Measurements from ENCODE around the gene MORN5. TPM values are rescaled to one million over a fixed set of nuclear protein-coding genes. Genes with fewer than 3 reads are reported as not detected.
A peak's percentile ranks its signal among the peaks of the same experiment; 100 is the strongest.

Gene MORN5
- total RNA-seq, 1 donor from 2014 or later: 23.1 TPM

DNA sequence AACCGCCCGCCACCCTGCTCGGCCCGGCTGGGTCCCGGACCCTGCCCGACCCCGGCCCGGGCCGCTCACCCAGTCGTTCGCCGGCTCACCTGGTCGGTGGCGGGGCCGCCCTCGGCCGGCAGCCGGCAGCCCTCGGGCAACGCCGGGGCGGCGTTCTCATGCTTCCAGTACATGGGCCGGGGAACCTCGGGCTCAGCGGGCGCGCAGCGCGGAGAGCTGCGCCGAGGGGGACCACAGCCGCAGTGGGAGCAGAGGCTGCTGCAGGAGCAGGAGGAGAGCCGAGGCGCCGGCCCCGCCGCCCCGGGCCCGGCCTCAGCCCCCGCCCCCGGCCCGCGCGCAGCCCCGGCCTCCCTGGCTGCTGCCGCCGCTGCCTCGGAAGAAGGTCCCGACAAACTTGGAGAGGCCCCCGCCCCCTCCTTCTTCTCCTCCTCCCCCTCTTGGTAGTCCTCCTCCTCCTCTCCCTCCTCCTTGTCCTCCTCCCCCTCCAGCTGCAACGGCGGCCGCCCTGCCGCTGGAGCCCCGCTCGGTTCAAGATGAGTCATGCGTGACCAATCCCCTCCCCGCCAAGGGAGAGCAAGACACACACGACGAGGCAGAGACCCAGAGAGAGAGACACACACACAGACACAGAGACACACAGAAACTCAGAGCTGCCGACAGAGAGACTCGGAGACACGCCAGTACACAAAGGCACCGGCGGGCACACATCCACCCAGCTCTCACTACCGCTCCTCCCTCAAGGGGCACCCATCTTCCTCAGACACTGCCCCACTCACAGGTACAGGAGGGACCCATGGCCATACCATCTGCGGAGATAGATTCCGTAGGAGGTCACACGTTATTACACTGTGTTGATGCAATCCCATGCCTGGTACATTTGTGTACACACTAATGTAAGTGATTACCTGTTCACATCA, 69.1 kb downstream of the MORN5 start, which contains the start of gene LHX6:
Gene LHX6 (minus strand): TSS at position 390 of the 917 bp plus-strand sequence. CDS start 217 bp downstream, at position 173.
- DNase-seq (ENCODE audit: low spot score): peak; percentile 33

DNA sequence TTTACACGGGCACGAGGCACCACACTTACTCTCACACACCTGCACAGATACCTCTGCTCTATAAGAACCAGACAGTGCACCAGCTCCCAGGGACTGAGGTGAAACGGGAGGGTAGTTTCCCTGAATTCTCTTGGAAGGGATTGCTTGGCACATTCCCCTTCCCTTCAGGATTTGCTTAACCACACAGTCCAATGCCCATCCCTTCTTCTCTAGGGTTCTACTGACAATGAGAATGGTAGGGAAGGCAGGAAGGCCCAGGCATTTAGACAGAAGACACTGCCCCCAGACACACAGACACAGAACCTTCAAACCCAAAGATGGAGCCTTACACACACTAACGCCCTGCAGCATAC, 69.8 kb downstream of the MORN5 start:
- no peak for DNase-seq (ENCODE audit: low spot score)

DNA sequence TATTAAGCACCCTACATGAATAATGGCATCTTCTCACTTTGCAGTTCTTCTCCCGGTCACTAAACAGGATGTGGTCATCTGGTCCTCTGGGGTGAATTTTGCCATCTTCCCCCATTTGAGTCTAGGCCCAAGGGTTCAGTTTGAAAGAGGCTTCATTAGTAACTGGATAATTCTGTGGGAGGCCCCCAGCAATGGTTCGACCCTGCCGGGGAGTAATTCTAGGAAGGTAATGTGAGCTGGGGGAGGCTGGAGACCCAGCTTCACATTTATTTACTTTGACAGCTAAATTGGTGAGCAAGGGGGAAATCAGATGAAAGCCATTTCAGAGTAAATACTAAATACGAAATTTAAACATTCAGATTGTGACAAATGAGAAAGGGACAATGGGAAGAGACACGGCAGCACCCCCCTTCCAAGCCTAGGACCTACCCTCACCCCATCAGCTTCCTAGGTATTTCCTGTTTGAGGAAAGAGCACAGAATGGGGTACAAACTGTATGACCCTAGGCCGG, 73.1 kb downstream of the MORN5 start:
- no peak for DNase-seq (ENCODE audit: low spot score)

DNA sequence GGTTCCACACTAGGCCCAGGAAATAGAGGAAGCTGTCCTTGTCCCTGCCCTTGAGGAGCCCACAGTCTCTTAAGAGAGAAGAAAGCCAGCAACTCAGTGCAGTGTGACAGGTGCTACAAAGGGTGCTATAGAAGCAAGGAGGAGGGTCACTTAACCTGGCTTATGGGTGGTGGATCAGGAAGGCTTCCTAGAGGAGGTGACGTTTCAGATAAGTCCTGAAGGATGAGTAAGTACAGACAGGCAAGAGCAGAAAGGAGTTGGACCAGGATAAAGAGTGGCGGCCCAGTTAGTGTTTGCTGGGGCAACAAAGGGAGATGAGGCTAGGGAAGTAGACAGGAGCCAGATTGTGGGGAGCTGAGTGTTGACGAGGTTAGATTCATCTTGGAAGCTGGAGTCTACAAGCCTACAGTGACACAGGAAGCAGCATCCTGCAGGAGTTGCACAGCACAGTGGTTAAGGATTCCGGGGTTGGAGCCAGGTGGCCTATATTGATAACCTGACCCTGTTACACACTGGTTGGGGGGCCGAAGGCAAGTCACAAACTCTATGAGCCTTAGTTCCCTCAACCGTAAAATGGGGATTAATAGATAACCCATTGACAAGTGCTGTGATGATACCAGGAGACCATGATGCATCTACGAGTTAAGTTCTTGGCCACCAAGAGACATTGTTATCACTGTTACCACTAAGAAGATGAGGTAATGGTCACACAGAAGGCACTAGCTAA, 74.5 kb downstream of the MORN5 start:
- DNase-seq (ENCODE audit: low spot score): no peak

DNA sequence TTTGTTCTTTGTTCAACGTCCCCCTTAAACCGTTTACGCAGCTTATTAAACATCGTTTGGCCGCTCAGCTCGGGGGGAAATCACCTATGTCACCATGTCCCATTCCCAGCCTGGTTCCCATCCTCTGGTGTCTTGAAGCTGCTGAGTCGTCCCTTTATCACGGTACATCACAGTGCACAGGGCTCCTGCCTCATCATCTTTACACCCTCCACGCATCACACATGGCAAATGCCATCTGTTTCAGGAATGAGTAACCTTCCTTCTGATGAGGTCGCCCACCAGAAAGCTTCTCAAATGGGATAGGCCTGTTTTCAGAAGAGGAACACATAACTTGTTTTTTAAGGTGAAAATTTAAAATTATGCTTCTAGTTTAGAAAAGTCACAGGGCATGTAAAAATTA, 77.0 kb downstream of the MORN5 start:
- DNase-seq (ENCODE audit: low spot score): no peak

DNA sequence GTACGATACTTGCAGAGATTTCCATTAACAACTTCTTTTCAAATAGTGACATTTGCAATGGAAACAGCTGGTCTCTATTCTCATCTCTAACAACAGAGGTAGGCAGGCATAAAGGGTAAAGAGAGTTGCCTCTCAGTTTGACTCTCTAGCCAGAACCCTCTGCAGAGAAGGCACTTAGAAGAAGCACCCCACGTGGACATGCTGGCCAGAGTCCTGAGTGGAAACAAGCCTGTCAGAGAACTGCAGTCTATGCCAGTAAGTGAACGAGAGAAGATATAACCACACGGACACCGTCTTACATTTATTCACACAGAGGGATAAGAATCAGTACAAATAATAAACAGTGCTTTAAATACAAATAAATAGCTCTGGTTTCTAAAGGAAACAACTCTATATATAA, 80.0 kb downstream of the MORN5 start:
- no peak for DNase-seq (ENCODE audit: low spot score)

DNA sequence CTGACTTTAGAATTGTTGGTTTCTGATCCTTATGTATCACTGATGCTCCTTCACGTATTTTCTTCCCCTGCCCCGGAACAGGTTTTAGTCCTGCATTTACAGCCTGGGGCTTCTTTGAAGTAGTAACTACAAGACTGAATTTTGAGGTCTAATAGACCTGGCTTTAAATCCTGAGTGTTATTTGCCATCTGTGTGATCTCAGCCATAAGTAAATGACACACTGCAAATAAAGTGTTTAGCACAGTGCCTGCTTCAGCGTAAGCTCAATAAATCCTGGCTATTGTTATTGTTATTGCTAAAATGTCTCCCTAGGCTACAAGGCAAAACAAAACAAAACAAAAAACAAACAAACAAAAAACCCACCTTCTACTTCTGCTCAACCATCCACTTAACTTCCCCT, 84.6 kb downstream of the MORN5 start:
- no peak for DNase-seq (ENCODE audit: low spot score)

DNA sequence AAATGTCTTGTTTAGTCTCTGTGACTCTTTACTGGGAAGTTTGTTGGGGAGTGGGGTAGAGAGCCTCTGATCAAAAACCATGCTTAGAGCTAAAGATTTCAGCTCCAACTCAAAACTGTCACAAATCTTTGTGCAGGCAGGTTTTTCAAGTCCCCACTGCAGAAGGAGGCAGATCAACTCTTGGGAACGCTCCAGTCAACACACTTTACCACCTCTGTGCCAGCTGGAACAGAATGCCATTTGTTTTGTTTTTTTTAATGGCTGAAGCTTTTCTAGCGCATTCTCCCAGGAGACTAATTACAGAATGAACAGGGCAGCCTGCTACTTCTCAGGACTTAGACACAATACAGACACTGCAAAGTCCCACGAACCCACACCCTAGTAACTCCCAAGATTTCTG, 87.0 kb downstream of the MORN5 start:
- DNase-seq (ENCODE audit: low spot score): no peak

DNA sequence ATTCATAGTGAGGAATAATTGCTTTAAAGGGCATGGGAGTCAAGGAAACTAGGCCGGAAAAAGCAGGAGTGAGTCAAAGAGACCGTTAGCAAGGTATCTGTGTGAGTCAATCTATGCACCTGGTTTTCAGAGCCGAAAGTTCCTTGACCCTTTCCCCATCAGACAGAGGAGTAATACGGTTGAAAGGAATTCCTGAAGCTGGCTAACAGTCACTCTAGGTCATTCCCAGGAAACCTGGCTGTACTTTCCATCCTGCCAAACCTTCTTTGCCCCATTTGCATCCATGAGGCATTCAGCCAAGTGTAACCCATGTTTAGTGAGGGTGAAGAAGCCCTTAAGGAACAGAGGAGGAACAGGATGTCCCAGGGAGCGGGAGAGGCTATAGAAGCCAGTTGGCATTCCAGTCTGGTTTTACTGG, 88.7 kb downstream of the MORN5 start:
- DNase-seq (ENCODE audit: low spot score): no peak

Other genes with a start within 250 kb of the MORN5 start
- 8.9 TPM for gene TTLL11, start 66.6 kb upstream of the MORN5 start, total RNA-seq (ENCODE audit: insufficient read depth, low replicate concordance)
- 11.6 TPM for gene NDUFA8, start 129 bp upstream of the MORN5 start, total RNA-seq (ENCODE audit: insufficient read depth, low replicate concordance)
- gene LHX6, start 69.0 kb downstream of the MORN5 start, total RNA-seq (ENCODE audit: insufficient read depth, low replicate concordance): 0.72 TPM
- gene RBM18, start 104.9 kb downstream of the MORN5 start, total RNA-seq (ENCODE audit: insufficient read depth, low replicate concordance): 28.6 TPM
- 60.2 TPM for gene MRRF, start 105.0 kb downstream of the MORN5 start, total RNA-seq (ENCODE audit: insufficient read depth, low replicate concordance)
- 22.9 TPM for gene PTGS1, start 211.1 kb downstream of the MORN5 start, total RNA-seq (ENCODE audit: insufficient read depth, low replicate concordance)